Activated CD4-positive, alpha-beta T cell treated with anti-CD3 and anti-CD28 coated beads, Interleukin-2, amount 10 ng/mL, durations not matched to agents 7 days and 5 days (primary cell): ENCODE results near the gene LRFN2. TPM values are rescaled to one million over a fixed set of nuclear protein-coding genes. Genes with fewer than 3 reads are reported as not detected.

Experiments used
- CTCF ChIA-PET: fragments of 350-600 bp; sonication (Branson Sonifier 250); formaldehyde crosslinking; loops from one replicate; lab custom pipeline; 2021; ENCODE audit warnings: antibody characterized with exemption; lab: Charles Lee
- POLR2A ChIA-PET: fragments of 350-600 bp; sonication (Branson Sonifier 250); formaldehyde crosslinking; loops from one replicate; lab custom pipeline; 2021; ENCODE audit warnings: antibody characterized with exemption; lab: Charles Lee
- DNase-seq: peaks from one replicate; pipeline ENCODE4 v3.0.0-alpha.2; 2020
- H3K27ac Mint-ChIP-seq: one replicate; pipeline ENCODE4 v1.8.0; 2021; ENCODE audit warnings: mild to moderate bottlenecking, moderate library complexity, mixed read lengths
- H3K27me3 Mint-ChIP-seq: one replicate; pipeline ENCODE4 v1.8.0; 2021; ENCODE audit warnings: mixed read lengths
- H3K36me3 Mint-ChIP-seq: one replicate; pipeline ENCODE4 v1.8.0; 2021; ENCODE audit warnings: low read depth, mixed read lengths
- H3K4me1 Mint-ChIP-seq: one replicate; pipeline ENCODE4 v1.8.0; 2021; ENCODE audit warnings: mixed read lengths
- H3K4me3 Mint-ChIP-seq: one replicate; pipeline ENCODE4 v1.8.0; 2021; ENCODE audit warnings: mild to moderate bottlenecking, moderate library complexity, mixed read lengths
- H3K9me3 Mint-ChIP-seq: one replicate; pipeline ENCODE4 v1.8.0; 2021; ENCODE audit warnings: mixed read lengths
- total RNA-seq, 2 experiments: library from RNA; stranded (reverse); gene quantifications; one replicate each; pipeline ENCODE4 v1.2.3, GENCODE V29; 2021

The LRFN2 gene
- total RNA-seq, 2 experiments from 2014 or later, result 0.08 to 0.25 TPM

DNA sequence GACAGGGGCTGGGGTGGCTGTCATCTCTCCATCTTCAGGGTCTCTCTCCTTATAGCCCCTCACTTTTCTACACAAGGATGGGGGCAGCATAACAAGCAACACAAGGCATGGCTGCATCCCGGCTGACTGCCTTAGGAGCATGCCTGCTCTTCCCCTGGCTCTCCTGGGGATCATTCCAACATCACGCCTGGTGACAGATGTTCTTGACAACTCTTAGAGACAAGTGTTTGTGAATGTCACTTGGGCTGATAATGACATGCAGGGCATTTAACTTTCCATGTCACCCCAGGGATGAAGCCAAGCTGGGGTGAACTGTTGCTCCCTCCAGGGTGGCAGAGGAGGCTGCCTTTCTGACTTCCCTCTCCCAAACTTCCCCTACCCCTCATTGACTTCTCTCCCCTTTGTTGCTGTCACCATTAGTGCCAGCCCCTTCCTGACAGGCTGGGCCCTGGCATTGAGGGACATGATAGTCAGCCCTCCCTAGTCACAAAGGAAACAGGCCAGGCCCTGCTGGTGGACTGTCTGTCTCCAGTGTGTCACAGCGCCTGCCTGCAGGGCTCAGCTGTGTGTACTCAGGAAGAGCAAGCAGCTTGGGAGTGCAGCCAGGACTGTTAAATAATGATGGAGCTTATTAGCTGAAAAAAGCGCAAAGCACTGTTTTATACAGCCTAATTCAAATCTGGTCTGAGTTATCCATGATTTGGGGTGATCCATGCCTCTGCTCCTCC, 161.8 kb downstream of the LRFN2 start:
- H3K4me3 Mint-ChIP-seq, result no peak overlapping the region
- H3K27me3 Mint-ChIP-seq, result peaks cover 15% of the 10 kb centered on the region
- no peak for DNase-seq
- H3K27ac Mint-ChIP-seq, result no peak overlapping the region
- POLR2A ChIA-PET, result no interaction called here
- CTCF ChIA-PET, result no interaction called here
- H3K36me3 Mint-ChIP-seq, result no peaks in the 10 kb centered on the region
- H3K9me3 Mint-ChIP-seq, result no peaks in the 10 kb centered on the region
- no peaks in the 10 kb centered on the region for H3K4me1 Mint-ChIP-seq

DNA sequence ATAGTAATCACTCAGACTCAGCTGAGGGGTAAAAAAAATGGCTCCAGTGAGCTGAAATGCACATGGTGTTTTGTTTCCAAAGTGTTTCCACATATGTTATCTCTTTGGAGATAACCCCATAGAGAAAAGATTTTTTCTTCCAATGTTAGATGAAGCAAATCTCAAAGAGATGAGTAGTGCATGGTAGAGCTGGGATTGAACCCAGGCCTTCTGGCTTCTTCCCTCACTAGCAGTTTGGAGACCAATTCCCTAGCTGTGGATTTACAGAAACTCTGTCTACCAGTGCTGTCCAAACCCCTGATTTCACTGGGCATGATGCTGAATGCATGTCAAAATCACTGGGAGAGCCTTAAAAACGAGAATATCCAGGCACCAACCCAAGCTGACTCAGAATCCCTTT, 165.1 kb downstream of the LRFN2 start:
- Mint-ChIP-seq H3K36me3 (no peaks in the 10 kb centered on the region), H3K4me1 (peaks cover 2% of the 10 kb centered on the region), H3K9me3 (no peaks in the 10 kb centered on the region), H3K4me3 (no peak overlapping the region), H3K27ac (no peak overlapping the region), H3K27me3 (peaks cover 13% of the 10 kb centered on the region)
- no peak for DNase-seq
- ChIA-PET POLR2A (no interaction called here), CTCF (no interaction called here)

DNA sequence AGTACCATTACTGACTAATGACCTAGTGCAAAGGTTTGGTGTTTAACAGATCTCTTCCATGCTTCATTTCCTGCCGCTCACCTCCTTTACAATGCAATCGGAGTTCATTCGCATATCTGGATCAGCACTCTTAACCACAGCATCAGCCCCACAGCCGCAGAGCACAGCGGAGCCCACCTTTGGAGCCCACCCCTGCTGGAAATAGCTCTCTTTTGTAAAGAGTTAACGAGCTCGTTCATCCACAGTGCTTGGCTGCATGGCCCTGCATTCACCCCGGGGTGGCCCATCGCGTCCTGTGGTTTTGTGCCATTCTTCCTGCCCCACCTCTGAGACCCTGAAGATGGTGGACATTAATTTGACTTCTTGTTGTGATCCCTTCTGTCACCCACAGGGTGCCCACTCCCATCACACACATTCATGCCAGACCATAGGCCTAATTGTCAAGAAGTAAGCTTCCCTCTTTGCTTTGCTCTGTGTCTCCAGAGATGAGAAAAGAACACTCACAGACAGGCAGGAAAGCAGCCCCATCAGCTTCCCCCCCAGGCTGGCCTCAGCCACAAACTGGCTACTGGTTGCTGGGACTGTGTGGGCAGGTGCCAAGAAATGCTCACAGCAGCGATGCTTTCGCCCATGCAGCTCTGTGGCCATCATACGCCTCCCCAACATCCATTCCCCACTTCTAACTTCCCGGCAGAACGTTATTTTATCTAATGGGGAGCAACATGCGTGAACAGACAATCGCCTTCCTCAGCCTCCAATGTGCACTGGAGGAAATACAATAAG, 167.0 kb downstream of the LRFN2 start:
- no peak for DNase-seq
- Mint-ChIP-seq H3K27me3 (peaks cover 13% of the 10 kb centered on the region), H3K4me1 (peaks cover 2% of the 10 kb centered on the region), H3K4me3 (no peak overlapping the region), H3K36me3 (no peaks in the 10 kb centered on the region), H3K27ac (no peak overlapping the region), H3K9me3 (no peaks in the 10 kb centered on the region)
- ChIA-PET CTCF (no interaction called here), POLR2A (interaction anchor here (0.5 kb wide), 1 partner anchor 94 kb away, joined by 3 read pairs; no protein-coding TSS in a partner anchor)

DNA sequence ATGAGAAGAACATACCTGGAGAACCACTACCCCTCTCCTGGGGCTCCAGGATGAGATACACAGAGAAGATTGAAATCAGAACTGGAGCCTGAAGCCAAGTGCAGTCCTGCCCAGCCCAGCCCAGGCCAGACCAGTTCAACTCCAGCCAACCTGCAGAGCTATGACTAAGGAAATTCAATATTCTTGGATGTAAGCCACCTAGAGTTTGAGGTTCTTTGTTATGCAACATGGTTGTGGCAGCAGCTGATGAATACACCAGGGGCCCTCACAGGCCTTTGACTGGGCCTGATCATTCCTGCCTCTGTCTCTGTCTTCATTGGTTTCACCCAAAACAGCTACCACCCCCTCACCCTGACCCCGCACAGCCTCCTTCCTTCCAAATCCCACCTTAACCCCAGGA, 167.8 kb downstream of the LRFN2 start:
- H3K4me1 Mint-ChIP-seq, result peaks cover 2% of the 10 kb centered on the region
- H3K27ac Mint-ChIP-seq, result no peak overlapping the region
- H3K27me3 Mint-ChIP-seq, result peaks cover 10% of the 10 kb centered on the region
- CTCF ChIA-PET, result interaction anchor here (0.6 kb wide), 1 partner anchor 926 kb away, joined by 3 read pairs; no protein-coding TSS in a partner anchor
- H3K4me3 Mint-ChIP-seq, result no peak overlapping the region
- POLR2A ChIA-PET, result no interaction called here
- no peak for DNase-seq
- no peaks in the 10 kb centered on the region for H3K9me3 Mint-ChIP-seq
- no peaks in the 10 kb centered on the region for H3K36me3 Mint-ChIP-seq

DNA sequence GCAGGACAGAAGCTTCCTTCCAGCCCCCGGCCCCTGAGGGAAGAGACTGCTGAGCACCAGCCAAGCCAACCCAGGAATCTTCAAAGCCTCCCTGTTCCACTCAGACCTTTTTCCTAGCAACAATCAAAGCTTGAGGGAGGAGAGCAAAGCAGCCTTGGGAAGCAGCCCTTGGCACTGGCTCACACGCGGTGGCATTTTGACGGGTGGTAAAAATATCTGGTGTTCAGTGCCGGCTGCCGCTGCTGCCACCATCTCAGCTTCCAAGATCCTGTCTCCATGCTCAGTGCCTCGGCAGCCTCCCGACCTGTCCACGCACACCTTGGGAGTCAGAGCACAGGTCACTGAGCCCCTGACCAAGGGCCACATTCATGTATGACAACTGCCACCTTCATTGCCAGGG, 170.1 kb downstream of the LRFN2 start:
- no peaks in the 10 kb centered on the region for H3K9me3 Mint-ChIP-seq
- POLR2A ChIA-PET, result no interaction called here
- H3K27ac Mint-ChIP-seq, result no peak overlapping the region
- CTCF ChIA-PET, result no interaction called here
- H3K4me3 Mint-ChIP-seq, result no peak overlapping the region
- H3K4me1 Mint-ChIP-seq, result peaks cover 2% of the 10 kb centered on the region
- no peaks in the 10 kb centered on the region for H3K36me3 Mint-ChIP-seq
- H3K27me3 Mint-ChIP-seq, result peaks cover 5% of the 10 kb centered on the region
- DNase-seq, result no peak

DNA sequence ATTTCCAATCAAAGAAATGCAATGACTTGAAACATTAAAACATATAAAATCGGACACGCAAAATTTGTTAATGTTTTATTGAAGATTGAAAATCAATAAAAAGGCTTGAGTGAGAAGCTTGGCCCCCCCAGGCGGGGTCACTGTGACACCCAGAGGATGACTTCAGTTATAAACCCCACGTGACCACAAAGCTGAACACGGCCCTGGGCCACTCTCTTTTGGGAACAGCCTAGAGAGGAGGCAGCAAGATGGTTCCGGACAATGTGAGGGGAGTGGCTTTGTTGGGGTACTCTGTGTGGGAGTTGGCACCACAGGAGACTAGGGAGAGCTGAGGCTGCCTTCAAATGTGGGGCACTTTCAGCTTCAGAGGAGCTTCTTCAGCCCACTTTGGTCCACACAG, 172.5 kb downstream of the LRFN2 start:
- Mint-ChIP-seq H3K36me3 (no peaks in the 10 kb centered on the region), H3K9me3 (no peaks in the 10 kb centered on the region), H3K4me3 (no peak overlapping the region), H3K4me1 (peaks cover 2% of the 10 kb centered on the region), H3K27ac (no peak overlapping the region), H3K27me3 (no peaks in the 10 kb centered on the region)
- CTCF ChIA-PET, result no interaction called here
- DNase-seq, result no peak
- POLR2A ChIA-PET, result interaction anchor here (0.6 kb wide), 1 partner anchor 12 kb away, joined by 3 read pairs; no protein-coding TSS in a partner anchor

DNA sequence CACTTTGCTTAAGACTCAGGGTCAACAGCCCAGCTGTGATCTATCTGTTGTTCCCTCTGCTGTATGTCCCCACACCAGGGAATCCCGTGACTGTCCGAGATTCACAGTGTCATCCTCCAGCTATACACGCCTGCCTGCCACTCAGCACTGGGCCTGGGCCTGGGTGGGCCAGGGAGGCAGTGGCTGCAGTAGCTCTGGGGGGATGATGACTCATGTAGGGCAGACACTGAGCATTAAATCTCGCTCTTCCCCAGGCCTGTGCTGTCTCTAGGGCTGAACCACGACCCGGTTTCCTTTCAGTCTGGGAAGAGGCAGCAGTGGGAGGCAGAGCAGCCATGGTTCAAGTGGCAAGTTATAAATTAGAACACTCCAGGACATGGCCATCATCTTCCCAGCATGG, 173.9 kb downstream of the LRFN2 start:
- ChIA-PET POLR2A (no interaction called here), CTCF (interaction anchor here (0.6 kb wide), 1 partner anchor 174 kb away, joined by 3 read pairs; no protein-coding TSS in a partner anchor)
- no peaks in the 10 kb centered on the region for H3K27me3 Mint-ChIP-seq
- no peaks in the 10 kb centered on the region for H3K36me3 Mint-ChIP-seq
- no peak overlapping the region for H3K27ac Mint-ChIP-seq
- no peaks in the 10 kb centered on the region for H3K4me1 Mint-ChIP-seq
- DNase-seq, result no peak
- H3K4me3 Mint-ChIP-seq, result no peak overlapping the region
- no peaks in the 10 kb centered on the region for H3K9me3 Mint-ChIP-seq

DNA sequence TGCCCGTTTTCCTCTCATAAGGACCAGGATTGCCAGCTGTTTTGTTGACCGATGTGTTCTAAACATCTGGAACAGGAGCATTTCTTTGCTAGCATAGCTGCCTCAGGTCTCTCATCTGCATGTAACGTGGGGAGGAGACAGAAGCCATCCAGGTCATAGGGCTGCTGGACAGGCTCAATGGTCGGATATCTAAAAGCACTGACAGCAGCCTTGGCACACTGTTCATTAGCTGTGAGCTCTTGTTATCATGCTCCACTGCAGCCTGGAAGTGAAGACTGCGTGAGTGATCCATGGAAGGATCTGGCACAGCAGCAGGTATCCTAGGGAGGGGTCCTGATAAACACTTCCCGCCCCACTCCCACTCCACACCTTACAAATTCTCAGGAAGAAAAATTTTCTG, 175.3 kb downstream of the LRFN2 start:
- no peaks in the 10 kb centered on the region for H3K27me3 Mint-ChIP-seq
- no peaks in the 10 kb centered on the region for H3K9me3 Mint-ChIP-seq
- H3K36me3 Mint-ChIP-seq, result no peaks in the 10 kb centered on the region
- ChIA-PET CTCF (no interaction called here), POLR2A (no interaction called here)
- H3K4me1 Mint-ChIP-seq, result no peaks in the 10 kb centered on the region
- H3K27ac Mint-ChIP-seq, result no peak overlapping the region
- H3K4me3 Mint-ChIP-seq, result no peak overlapping the region
- DNase-seq, result no peak

DNA sequence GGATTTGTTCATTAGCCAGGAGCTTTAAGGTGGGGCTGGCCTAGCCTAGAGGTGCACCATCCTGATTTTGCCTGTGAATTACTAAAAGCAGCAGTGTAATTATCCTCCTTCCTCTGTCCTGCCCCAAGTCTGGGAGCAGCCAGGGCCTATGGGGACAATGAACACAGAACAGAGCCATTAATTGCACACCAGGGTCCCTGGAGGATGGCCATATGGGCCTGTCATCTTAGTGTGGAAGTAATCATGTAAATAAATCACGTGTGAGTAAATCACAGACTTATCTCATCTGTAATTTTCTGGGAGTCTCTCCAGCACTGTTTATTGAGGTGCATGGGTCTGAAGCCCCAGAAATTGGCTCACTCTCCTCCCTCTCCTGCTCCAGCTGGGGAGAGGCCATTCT, 176.3 kb downstream of the LRFN2 start:
- Mint-ChIP-seq H3K36me3 (no peaks in the 10 kb centered on the region), H3K4me3 (no peak overlapping the region), H3K27me3 (no peaks in the 10 kb centered on the region), H3K27ac (no peak overlapping the region), H3K9me3 (no peaks in the 10 kb centered on the region), H3K4me1 (no peaks in the 10 kb centered on the region)
- ChIA-PET CTCF (no interaction called here), POLR2A (no interaction called here)
- DNase-seq, result no peak

DNA sequence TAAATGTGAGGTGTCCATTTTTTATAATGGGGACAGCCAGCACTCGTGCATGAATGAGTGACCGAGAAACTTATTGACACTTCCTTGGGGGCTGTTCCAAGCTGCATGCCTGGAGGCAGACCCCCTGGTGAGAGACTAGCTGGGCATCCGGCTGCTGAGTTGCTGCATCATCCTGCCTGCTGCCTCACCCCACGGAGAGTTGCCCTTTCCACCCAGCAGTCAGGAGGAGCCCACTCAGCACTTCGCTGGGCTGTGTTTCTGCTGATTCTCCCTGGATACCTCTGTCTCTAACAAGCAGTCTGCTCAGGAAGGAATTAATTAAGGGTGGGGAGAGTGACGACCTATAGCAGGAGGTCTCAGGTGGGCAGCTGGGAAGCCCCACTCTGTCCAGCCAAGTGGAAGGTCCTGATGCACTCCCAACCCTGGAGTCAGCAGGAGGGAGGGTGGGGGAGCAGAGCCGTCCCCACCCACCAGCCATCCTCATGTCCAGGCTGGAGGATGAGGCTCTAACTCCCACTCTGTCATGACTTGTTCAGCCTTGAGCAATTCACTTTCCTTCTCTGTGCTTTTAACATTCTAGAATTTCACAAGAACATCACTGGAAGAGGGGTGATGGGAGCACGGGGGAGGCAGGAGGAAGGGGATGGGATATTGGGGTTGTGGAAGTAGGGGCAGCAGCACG, 177.3 kb downstream of the LRFN2 start:
- H3K27me3 Mint-ChIP-seq, result no peaks in the 10 kb centered on the region
- H3K4me1 Mint-ChIP-seq, result no peaks in the 10 kb centered on the region
- H3K36me3 Mint-ChIP-seq, result no peaks in the 10 kb centered on the region
- CTCF ChIA-PET, result no interaction called here
- POLR2A ChIA-PET, result no interaction called here
- DNase-seq, result no peak
- H3K9me3 Mint-ChIP-seq, result no peaks in the 10 kb centered on the region
- H3K27ac Mint-ChIP-seq, result no peak overlapping the region
- H3K4me3 Mint-ChIP-seq, result no peak overlapping the region

DNA sequence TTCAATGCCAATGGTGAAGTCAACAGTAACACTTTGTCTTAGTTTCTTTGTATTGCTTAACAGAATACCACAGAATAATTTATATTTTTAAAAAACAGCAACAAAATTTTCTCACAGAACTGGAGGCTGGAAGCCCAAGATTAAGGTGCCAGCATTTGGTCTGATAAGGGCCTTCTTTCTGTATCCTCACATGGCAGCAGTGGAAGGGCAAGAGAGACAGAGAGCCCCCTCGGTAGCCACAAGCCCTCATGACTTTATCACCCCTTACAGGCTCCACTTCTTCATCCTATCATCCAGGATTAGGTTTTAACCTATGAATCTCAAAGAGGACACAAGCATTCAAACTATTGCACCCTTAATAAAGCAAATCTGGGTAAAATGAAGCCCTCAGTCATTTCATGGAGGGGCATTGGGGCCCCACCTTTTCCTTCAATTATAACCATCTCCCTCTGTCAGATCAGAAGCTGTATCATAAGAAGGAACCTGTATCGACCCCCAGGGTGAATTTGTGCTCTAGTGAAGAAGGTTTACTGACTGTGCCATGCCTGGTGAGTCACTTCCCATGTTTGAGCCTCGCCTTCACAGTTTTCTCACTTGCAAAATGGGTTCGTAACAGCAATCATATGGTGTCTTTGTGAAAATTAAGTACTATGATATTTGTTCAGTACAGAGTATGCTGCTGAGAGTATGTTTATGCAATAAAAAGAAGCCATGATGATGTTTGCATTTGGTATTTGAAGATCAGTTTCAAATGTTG, 178.2 kb downstream of the LRFN2 start:
- Mint-ChIP-seq H3K4me1 (peaks cover under 1% of the 10 kb centered on the region), H3K27ac (no peak overlapping the region), H3K36me3 (no peaks in the 10 kb centered on the region), H3K4me3 (no peak overlapping the region), H3K9me3 (no peaks in the 10 kb centered on the region), H3K27me3 (no peaks in the 10 kb centered on the region)
- no peak for DNase-seq
- ChIA-PET POLR2A (no interaction called here), CTCF (no interaction called here)

DNA sequence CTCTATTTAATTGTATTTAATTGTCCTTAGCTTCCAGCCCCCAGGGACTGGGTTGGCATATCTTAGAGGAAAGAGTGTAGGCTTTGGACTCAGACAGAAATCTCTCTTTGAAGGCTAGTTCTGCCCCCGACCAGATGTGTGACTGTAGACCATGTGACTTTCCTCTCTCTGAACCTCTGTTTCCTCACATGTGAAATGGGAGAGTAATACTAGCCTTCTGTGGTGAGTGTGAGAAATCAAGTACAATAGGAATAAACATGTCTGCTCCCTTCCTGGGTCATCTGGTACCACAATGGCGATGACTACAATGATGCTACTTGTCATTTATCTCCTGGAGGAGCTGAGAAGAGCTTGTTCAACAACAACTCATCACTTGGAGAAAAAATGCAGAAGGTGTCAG, 179.9 kb downstream of the LRFN2 start:
- H3K27me3 Mint-ChIP-seq, result no peaks in the 10 kb centered on the region
- no peak overlapping the region for H3K27ac Mint-ChIP-seq
- peaks cover 2% of the 10 kb centered on the region for H3K9me3 Mint-ChIP-seq
- H3K4me3 Mint-ChIP-seq, result no peak overlapping the region
- ChIA-PET CTCF (no interaction called here), POLR2A (no interaction called here)
- H3K36me3 Mint-ChIP-seq, result no peaks in the 10 kb centered on the region
- peaks cover 2% of the 10 kb centered on the region for H3K4me1 Mint-ChIP-seq
- no peak for DNase-seq
